Nephron progenitor cell (in vitro differentiated cells): ENCODE data around the gene CAMTA1.

Source experiments
- DNase-seq: peaks from one replicate; pipeline ENCODE4 v3.0.0; 2021
- H3K27ac Mint-ChIP-seq: 2 replicates; pipeline ENCODE4 v1.8.0; 2021; ENCODE audit warnings: mild to moderate bottlenecking, moderate library complexity, mixed read lengths
- H3K27me3 Mint-ChIP-seq: 2 replicates; pipeline ENCODE4 v1.8.0; 2021; ENCODE audit warnings: mild to moderate bottlenecking, low read depth, mixed read lengths; ENCODE audit not compliant: poor library complexity
- H3K36me3 Mint-ChIP-seq: 2 replicates; pipeline ENCODE4 v1.8.0; 2021; ENCODE audit warnings: low read depth, mixed read lengths
- H3K4me1 Mint-ChIP-seq: 2 replicates; pipeline ENCODE4 v1.8.0; 2021; ENCODE audit warnings: mixed read lengths
- H3K4me3 Mint-ChIP-seq: 2 replicates; pipeline ENCODE4 v1.8.0; 2021; ENCODE audit warnings: mild to moderate bottlenecking, moderate library complexity, mixed read lengths
- H3K9me3 Mint-ChIP-seq: 2 replicates; pipeline ENCODE4 v1.8.0; 2021; ENCODE audit warnings: mild to moderate bottlenecking, moderate library complexity, mixed read lengths
- CTCF ChIP-seq: fragments of 200-600 bp; sonication (generic); IDR thresholded peaks from 2 replicates; pipeline ENCODE4 v1.5.0; 2021; ENCODE audit warnings: antibody characterized with exemption

The CAMTA1 gene

GRCh38 chr1:7485826-7486225 is 700.6 kb downstream of the CAMTA1 start:
- H3K27me3 Mint-ChIP-seq, result no peaks in the 10 kb centered on the region
- TF ChIP-seq CTCF, result no peak
- no peak for DNase-seq
- H3K4me3 Mint-ChIP-seq, result no peak overlapping the region
- H3K4me1 Mint-ChIP-seq, result peaks cover 28% of the 10 kb centered on the region
- H3K9me3 Mint-ChIP-seq, result no peaks in the 10 kb centered on the region
- H3K27ac Mint-ChIP-seq, result no peak overlapping the region
- no peaks in the 10 kb centered on the region for H3K36me3 Mint-ChIP-seq

GRCh38 chr1:7487766-7488474 is 702.7 kb downstream of the CAMTA1 start:
- Mint-ChIP-seq H3K4me3 (no peak overlapping the region), H3K36me3 (no peaks in the 10 kb centered on the region), H3K27me3 (no peaks in the 10 kb centered on the region), H3K4me1 (peaks cover 45% of the 10 kb centered on the region), H3K27ac (peak overlapping the region; percentile 61), H3K9me3 (no peaks in the 10 kb centered on the region)
- DNase-seq, result no peak
- no peak for TF ChIP-seq CTCF

GRCh38 chr1:7488475-7488842 is 703.2 kb downstream of the CAMTA1 start:
- H3K27me3 Mint-ChIP-seq, result no peaks in the 10 kb centered on the region
- peaks cover 45% of the 10 kb centered on the region for H3K4me1 Mint-ChIP-seq
- no peak overlapping the region for H3K4me3 Mint-ChIP-seq
- peak overlapping the region; percentile 61 for H3K27ac Mint-ChIP-seq
- H3K9me3 Mint-ChIP-seq, result no peaks in the 10 kb centered on the region
- no peak for TF ChIP-seq CTCF
- no peak for DNase-seq
- H3K36me3 Mint-ChIP-seq, result no peaks in the 10 kb centered on the region

GRCh38 chr1:7489586-7489985 is 704.3 kb downstream of the CAMTA1 start:
- Mint-ChIP-seq H3K27me3 (no peaks in the 10 kb centered on the region), H3K36me3 (no peaks in the 10 kb centered on the region), H3K9me3 (no peaks in the 10 kb centered on the region), H3K4me3 (no peak overlapping the region), H3K27ac (no peak overlapping the region), H3K4me1 (peaks cover 53% of the 10 kb centered on the region)
- DNase-seq, result no peak
- TF ChIP-seq CTCF, result no peak

- H3K27ac Mint-ChIP-seq, result peak overlapping the region; percentile 87
Observed at GRCh38 chr1:7490576-7490975, 705.3 kb downstream of the CAMTA1 start.

More at GRCh38 chr1:7490576-7490975, 705.3 kb downstream of the CAMTA1 start:
- no peak for DNase-seq
- H3K4me1 Mint-ChIP-seq, result peaks cover 53% of the 10 kb centered on the region
- no peak for TF ChIP-seq CTCF
- no peaks in the 10 kb centered on the region for H3K9me3 Mint-ChIP-seq
- H3K36me3 Mint-ChIP-seq, result no peaks in the 10 kb centered on the region
- H3K4me3 Mint-ChIP-seq, result no peak overlapping the region
- H3K27me3 Mint-ChIP-seq, result no peaks in the 10 kb centered on the region
